Muscle layer of duodenum (tissue), 2 donors: ENCODE data around the gene FBXL16.
"Not testable (repeated sequence)": the region's sequence is repeated elsewhere in the genome, so short reads cannot be mapped to it uniquely, and the experiment has no call there.

Experiments
- H3K27ac ChIP-seq: one replicate; pipeline ENCODE4 v1.7.0; 2013; ENCODE audit warnings: mild to moderate bottlenecking, low read length
- H3K27me3 ChIP-seq: one replicate; pipeline ENCODE4 v1.7.0; 2013; ENCODE audit warnings: low read depth, mild to moderate bottlenecking, control low read depth, low read length
- H3K36me3 ChIP-seq, 2 donors: one replicate each; pipeline ENCODE4 v1.7.0; 2013; ENCODE audit warnings: low read length in 2 of 2, control low read depth in 1 of 2, mild to moderate bottlenecking in 1 of 2; ENCODE audit not compliant: insufficient read depth in 2 of 2, control insufficient read depth in 1 of 2
- H3K4me1 ChIP-seq, 2 donors: one replicate each; pipeline ENCODE4 v1.7.0; 2013; ENCODE audit warnings: low read length in 2 of 2, mild to moderate bottlenecking in 2 of 2, control low read depth in 1 of 2, moderate library complexity in 1 of 2; ENCODE audit not compliant: insufficient read depth in 2 of 2, control insufficient read depth in 1 of 2
- H3K4me3 ChIP-seq, 2 donors: one replicate each; pipeline ENCODE4 v1.7.0; 2013; ENCODE audit warnings: low read length in 2 of 2, low read depth in 1 of 2, mild to moderate bottlenecking in 1 of 2
- H3K9me3 ChIP-seq, 2 donors: one replicate each; pipeline ENCODE4 v1.7.0; 2013; ENCODE audit warnings: low read length in 2 of 2, control low read depth in 1 of 2, mild to moderate bottlenecking in 1 of 2; ENCODE audit not compliant: control insufficient read depth in 1 of 2
- donor health status: healthy.

Gene FBXL16

GRCh38 chr16:705431-706188 lies at the start of gene FBXL16:
Gene FBXL16 (minus strand): TSS chr16:705801. CDS start chr16:697405, 8,396 bp downstream.
- H3K9me3 ChIP-seq, result no peaks in the 10 kb centered on the region
- peaks cover 0 to 26% of the 10 kb centered on the region in 2 donors for H3K4me1 ChIP-seq
- peaks cover 62% of the 10 kb centered on the region for H3K27me3 ChIP-seq
- H3K4me3 ChIP-seq, result no peak within 1 kb of the TSS
- H3K27ac ChIP-seq, result no peak within 1 kb of the TSS
- H3K36me3 ChIP-seq, result no peaks in the 10 kb centered on the region

DNA sequence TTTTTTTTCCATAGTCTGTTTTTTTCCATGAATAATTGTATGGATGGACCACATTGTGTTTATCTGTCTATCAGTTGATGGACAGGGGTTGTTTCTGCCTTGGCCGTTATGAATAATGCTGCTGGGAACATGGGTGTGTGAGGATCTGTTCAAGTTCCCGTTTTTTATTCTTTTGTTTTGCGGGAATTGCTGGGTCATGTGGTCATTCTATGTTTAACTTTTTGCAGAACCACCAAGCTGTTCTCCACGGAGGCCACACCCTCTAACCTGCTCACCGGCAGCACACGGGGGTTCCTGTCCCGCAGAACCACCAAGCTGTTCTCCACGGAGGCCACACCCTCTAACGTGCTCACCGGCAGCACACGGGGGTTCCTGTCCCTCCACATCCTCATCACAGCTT lies 49.1 kb upstream of the FBXL16 start:
- peaks cover 0 to 2% of the 10 kb centered on the region in 2 donors for H3K9me3 ChIP-seq
- no peaks in the 10 kb centered on the region for H3K4me1 ChIP-seq
- no peak overlapping the region for H3K4me3 ChIP-seq
- no peaks in the 10 kb centered on the region for H3K36me3 ChIP-seq
- no peak overlapping the region for H3K27ac ChIP-seq
- H3K27me3 ChIP-seq, result peaks cover 5% of the 10 kb centered on the region

DNA sequence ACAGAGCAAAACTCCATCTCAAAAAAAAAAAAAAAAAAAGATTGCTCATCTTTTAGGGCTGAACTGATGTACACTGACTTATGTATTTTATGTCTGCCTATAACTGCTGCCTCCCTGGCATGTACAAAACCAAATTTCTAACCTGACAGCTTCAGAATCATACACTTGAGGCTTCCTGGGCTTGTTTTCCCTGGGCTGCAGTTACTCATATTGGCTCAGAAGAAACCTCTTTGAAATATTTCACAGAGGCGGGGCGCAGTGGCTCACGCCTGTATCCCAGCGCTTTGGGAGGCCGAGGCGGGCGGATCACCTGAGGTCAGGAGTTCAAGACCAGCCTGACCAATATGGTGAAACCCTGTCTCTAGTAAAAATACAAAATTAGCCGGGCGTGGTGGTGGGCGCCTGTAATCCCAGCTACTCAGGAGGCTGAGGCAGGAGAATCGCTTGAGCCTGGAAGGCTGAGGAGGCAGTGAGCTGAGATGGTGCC lies 48.6 kb upstream of the FBXL16 start:
- not testable (repeated sequence) for H3K36me3 ChIP-seq, H3K9me3 ChIP-seq, H3K4me3 ChIP-seq, H3K4me1 ChIP-seq, H3K27me3 ChIP-seq, H3K27ac ChIP-seq

GRCh38 chr16:752007-752312 lies 46.4 kb upstream of the FBXL16 start:
- Histone ChIP-seq H3K27me3 (peaks cover 5% of the 10 kb centered on the region), H3K4me1 (no peaks in the 10 kb centered on the region), H3K27ac (no peak overlapping the region), H3K9me3 (peaks cover 0 to 2% of the 10 kb centered on the region in 2 donors), H3K36me3 (no peaks in the 10 kb centered on the region), H3K4me3 (no peak overlapping the region)

DNA sequence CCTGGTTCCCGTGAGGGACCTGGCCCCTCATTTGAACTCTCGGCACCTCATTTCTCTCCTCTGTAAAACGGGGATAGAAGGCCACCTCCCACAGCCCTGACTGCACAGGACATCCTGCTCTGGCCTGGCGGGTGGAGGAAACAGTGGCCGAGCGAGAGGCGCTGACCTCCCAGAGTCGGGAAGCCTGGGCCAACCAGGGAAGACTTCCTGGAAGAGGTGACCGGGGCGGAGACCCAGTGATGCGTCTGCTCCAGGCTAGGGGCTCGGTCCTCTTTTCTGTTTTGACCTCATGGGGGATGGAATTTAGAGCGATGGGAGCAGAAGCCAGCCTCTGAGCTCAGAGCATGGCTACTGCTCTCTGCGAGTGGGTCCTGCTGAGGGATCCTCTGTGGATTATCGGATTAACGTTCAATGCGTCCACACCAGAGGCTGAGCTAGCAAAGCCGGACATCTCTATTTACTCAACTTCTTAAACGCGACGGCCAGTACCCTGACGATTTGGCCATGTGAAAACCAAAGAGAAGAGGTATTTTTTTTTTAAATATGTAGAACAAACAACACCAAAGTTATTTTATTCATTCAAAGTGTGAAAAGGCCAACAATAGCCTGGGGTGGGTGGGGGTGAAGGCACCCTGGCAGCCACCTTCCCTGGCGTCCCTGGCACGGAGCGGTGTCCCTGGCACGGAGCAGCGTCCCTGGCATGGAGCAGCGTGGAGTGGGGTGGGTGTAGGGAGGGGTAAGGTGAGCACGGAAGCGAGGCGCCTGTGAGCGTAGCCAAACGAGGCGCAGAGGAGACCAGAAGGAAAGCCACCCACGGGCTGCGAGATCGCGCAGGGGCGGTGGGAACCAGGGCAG lies 45.8 kb upstream of the FBXL16 start:
- H3K9me3 ChIP-seq, result no peaks in the 10 kb centered on the region
- peaks cover 5% of the 10 kb centered on the region for H3K27me3 ChIP-seq
- no peak overlapping the region for H3K27ac ChIP-seq
- H3K4me1 ChIP-seq, result no peaks in the 10 kb centered on the region
- H3K36me3 ChIP-seq, result no peaks in the 10 kb centered on the region
- H3K4me3 ChIP-seq, result no peak overlapping the region

DNA sequence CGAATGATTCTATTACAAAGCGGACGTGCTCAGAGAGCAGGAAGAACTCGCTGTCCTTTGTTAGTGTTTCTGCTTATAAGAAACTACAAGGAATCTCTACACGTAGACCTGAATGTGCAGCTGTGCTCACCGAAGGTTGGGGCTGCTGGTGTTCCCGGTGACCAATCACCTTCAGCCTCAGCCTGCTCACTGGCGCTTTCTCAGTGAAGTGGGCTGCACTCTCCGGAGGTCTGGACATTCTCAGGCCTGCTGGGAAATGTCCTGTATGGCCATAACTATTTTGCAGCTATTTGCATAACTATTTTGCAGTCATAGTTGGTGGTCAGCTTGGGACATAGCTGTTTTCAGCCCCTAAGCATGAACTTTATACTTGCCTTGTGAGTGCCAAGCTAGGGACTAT lies 44.9 kb upstream of the FBXL16 start:
- H3K27ac ChIP-seq, result no peak overlapping the region
- no peak overlapping the region for H3K4me3 ChIP-seq
- H3K36me3 ChIP-seq, result no peaks in the 10 kb centered on the region
- H3K4me1 ChIP-seq, result no peaks in the 10 kb centered on the region
- H3K27me3 ChIP-seq, result peaks cover 5% of the 10 kb centered on the region
- H3K9me3 ChIP-seq, result no peaks in the 10 kb centered on the region

DNA sequence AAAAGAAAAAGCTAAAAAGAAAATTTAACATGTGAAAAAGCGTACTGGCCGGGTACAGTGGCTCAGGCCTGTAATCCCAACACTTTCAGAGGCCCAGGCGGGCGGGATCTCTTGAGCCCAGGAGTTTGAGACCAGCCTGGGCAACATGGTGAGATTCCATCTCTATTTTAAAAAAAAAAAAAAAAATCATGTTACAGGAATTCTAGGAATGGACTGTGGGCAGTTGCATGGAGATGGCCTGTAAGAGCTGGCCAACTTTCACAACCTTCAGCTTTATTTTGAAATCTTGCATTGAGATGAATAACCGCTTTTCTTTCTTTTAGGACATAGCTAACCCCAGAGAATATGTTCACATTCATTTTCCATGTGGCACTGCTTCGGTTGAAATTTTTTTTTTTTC lies 43.4 kb upstream of the FBXL16 start:
- no peak overlapping the region for H3K27ac ChIP-seq
- no peaks in the 10 kb centered on the region for H3K9me3 ChIP-seq
- no peaks in the 10 kb centered on the region for H3K4me1 ChIP-seq
- H3K4me3 ChIP-seq, result no peak overlapping the region
- peaks cover 5% of the 10 kb centered on the region for H3K27me3 ChIP-seq
- no peaks in the 10 kb centered on the region for H3K36me3 ChIP-seq

GRCh38 chr16:747978-748746 lies 42.6 kb upstream of the FBXL16 start:
- Histone ChIP-seq H3K27me3 (peaks cover 5% of the 10 kb centered on the region), H3K9me3 (no peaks in the 10 kb centered on the region), H3K4me1 (no peaks in the 10 kb centered on the region), H3K27ac (no peak overlapping the region), H3K36me3 (no peaks in the 10 kb centered on the region), H3K4me3 (no peak overlapping the region)

DNA sequence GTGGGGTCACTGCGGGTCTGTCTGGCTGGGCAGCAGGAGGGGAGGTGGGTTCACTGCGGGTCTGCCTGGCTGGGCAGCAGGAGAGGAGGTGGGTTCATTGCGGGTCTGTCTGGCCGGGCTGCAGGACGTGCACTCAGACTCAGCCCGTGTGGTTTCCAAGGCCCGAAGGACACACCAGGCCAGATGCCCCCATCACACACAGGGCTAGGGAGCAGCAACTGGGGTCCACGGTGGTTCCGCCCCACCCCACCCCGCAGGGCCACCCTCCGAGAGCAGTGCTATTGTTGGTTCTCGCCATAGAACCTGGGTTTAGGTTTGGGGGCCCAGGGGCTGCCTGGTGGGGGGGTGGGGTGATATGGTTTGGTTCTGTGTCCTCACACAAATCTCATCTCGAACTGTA lies 41.0 kb upstream of the FBXL16 start:
- no peaks in the 10 kb centered on the region for H3K36me3 ChIP-seq
- no peak overlapping the region for H3K27ac ChIP-seq
- H3K4me3 ChIP-seq, result no peak overlapping the region
- H3K27me3 ChIP-seq, result peaks cover 5% of the 10 kb centered on the region
- H3K4me1 ChIP-seq, result no peaks in the 10 kb centered on the region
- no peaks in the 10 kb centered on the region for H3K9me3 ChIP-seq

DNA sequence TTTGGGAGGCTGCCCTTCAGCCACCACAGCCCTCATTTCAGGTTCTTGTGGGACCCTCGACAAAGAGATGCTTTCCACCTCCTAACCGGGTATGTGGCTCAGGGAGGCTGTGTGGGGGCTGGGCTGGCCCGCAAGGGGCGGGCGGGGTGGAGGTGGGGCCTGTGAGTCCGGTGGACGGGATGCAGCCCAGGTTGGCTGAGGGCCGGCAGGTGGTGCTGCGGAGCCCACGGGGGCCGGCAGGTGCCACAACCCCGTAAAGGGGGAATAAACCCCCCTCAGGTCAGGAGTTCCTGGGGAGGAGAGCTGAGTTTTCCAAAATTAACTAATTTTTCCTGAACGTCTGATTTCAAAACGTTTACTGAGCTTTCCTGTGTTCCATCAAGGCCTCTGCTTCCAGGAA lies 40.1 kb upstream of the FBXL16 start:
- Histone ChIP-seq H3K4me1 (peaks cover 0 to 6% of the 10 kb centered on the region in 2 donors), H3K9me3 (no peaks in the 10 kb centered on the region), H3K27me3 (no peaks in the 10 kb centered on the region), H3K4me3 (no peak overlapping the region), H3K27ac (no peak overlapping the region), H3K36me3 (no peaks in the 10 kb centered on the region)
